Measurements from ENCODE around the gene RAB33B. TPM values are rescaled to one million over a fixed set of nuclear protein-coding genes. Genes with fewer than 3 reads are reported as not detected.

The RAB33B gene
- total and polyA plus RNA-seq, 2 of the 8 experiments (the other 6 are each of a cell fraction or from before 2014, with no cell fraction given), result 4.2 to 8.7 TPM

GRCh38 chr4:139524062-139524631, 70.2 kb downstream of the RAB33B start:
- Histone ChIP-seq H2BK120ac (replicated peaks; ENCODE audit: low read depth, low read length) (no peak overlapping the region), H3K4me2 (ENCODE audit: insufficient read depth in 1 of 2, low read depth in 2 of 2, low read length in 2 of 2) (no peak overlapping the region), H2AK5ac (ENCODE audit: low read depth, low read length) (no peak overlapping the region), H3K23ac (ENCODE audit: insufficient read length) (no peak overlapping the region), H4K20me1 (replicated peaks in 1 of 2; ENCODE audit: control insufficient read depth in 1 of 2, insufficient read depth in 2 of 2, low read length in 2 of 2) (no peaks in the 10 kb centered on the region), H3K23me2 (ENCODE audit: low read depth, low read length) (no peaks in the 10 kb centered on the region), H4K91ac (replicated peaks; ENCODE audit: insufficient read length, low read length) (no peak overlapping the region), H3K36me3 (ENCODE audit: control insufficient read depth in 2 of 4, insufficient read depth in 4 of 4, low read length in 3 of 4) (no peaks in the 10 kb centered on the region), H3K79me1 (ENCODE audit: low read depth, low read length) (no peaks in the 10 kb centered on the region), H3K79me2 (ENCODE audit: control insufficient read depth in 1 of 2, insufficient read depth in 2 of 2, low read length in 2 of 2) (no peaks in the 10 kb centered on the region), H3K4me1 (replicated peaks in 1 of 4; ENCODE audit: control insufficient read depth in 3 of 4, insufficient read depth in 4 of 4, low read length in 3 of 4) (no peaks in the 10 kb centered on the region), H3K14ac (ENCODE audit: insufficient read length) (no peak overlapping the region), H2BK15ac (ENCODE audit: low read length) (no peak overlapping the region), H3K4me3 (ENCODE audit: extremely low read depth in 1 of 4, insufficient read depth in 2 of 4, low read depth in 3 of 4, low read length in 4 of 4) (no peak overlapping the region), H3K27me3 (replicated peaks in 1 of 4; ENCODE audit: control insufficient read depth in 3 of 4, extremely low read depth in 1 of 4, insufficient read depth in 3 of 4, low read length in 3 of 4) (no peaks in the 10 kb centered on the region), H3K56ac (replicated peaks; ENCODE audit: insufficient read length, low read depth, low read length) (no peak overlapping the region), H4K5ac (ENCODE audit: insufficient read length, low read depth, low read length) (no peak overlapping the region), H3K9ac (replicated peaks in 1 of 4; ENCODE audit: extremely low read depth in 1 of 4, low read depth in 3 of 4, low read length in 3 of 4) (no peak overlapping the region), H2BK5ac (ENCODE audit: low read depth, low read length) (no peak overlapping the region), H3K9me3 (ENCODE audit: insufficient read depth in 2 of 2, low read depth in 1 of 2, low read length in 1 of 2) (no peaks in the 10 kb centered on the region), H4K8ac (ENCODE audit: extremely low read depth, insufficient read depth, low read length) (peak overlapping the region; percentile 35; the same call in 1 of the 2 replicates), H2BK20ac (ENCODE audit: low read length) (no peak overlapping the region), H2AFZ (ENCODE audit: low read length) (no peak overlapping the region), H2BK12ac (ENCODE audit: low read depth, low read length) (no peak overlapping the region), H3K4ac (replicated peaks; ENCODE audit: insufficient read length, low read depth, low read length) (no peak overlapping the region), H3K27ac (ENCODE audit: low read depth, low read length) (no peak overlapping the region), H3K18ac (ENCODE audit: extremely low read depth, low read length) (no peak overlapping the region)
- ChIA-PET CTCF (ENCODE audit: partially characterized antibody) (interaction anchor here (1.1 to 2.6 kb wide), 3 partner anchors 15 to 26 kb away, joined by 3 to 7 read pairs (median 6); no protein-coding TSS in a partner anchor), POLR2A (ENCODE audit: partially characterized antibody) (no interaction called here)
- DNase-seq (ENCODE audit: low read depth in 1 of 2, low spot score in 2 of 2), result no peak
- no peak for FAIRE-seq
- 80% methylated on average over 4 of the region's 4 CpGs; no CpG with 5 or more reads in 1 of the 2 experiments for WGBS, 2 experiments (ENCODE audit: extremely low coverage in 1 of 2, insufficient coverage in 1 of 2, insufficient read length in 1 of 2, insufficient replicate concordance in 2 of 2, low coverage in 1 of 2, low lambda C conversion rate in 2 of 2, missing lambda C conversion rate in 1 of 2)
- TF ChIP-seq CBX8 (IDR thresholded peaks at IDR 0.05; ENCODE audit: borderline replicate concordance, low read depth, low read length) (no peak), EGR1 (IDR thresholded peaks at IDR 0.05; ENCODE audit: borderline replicate concordance, low read depth, low read length) (no peak), CEBPB (IDR thresholded peaks at IDR 0.05; ENCODE audit: low read depth, low read length) (no peak), SRF (IDR thresholded peaks at IDR 0.05; ENCODE audit: low read depth, low read length) (no peak), YY1 (IDR thresholded peaks at IDR 0.05; ENCODE audit: low read depth, low read length) (no peak), ATF3 (IDR thresholded peaks at IDR 0.05; ENCODE audit: insufficient read depth, low read depth, low read length) (no peak), BCL11A (IDR thresholded peaks at IDR 0.05; ENCODE audit: low read depth in 2 of 2, low read length in 2 of 2) (no peak), TEAD4 (IDR thresholded peaks at IDR 0.05; ENCODE audit: low read depth, low read length) (no peak), NANOG (IDR thresholded peaks at IDR 0.05; ENCODE audit: insufficient read depth, low read depth, low read length, poor library complexity, severe bottlenecking) (no peak), SP2 (IDR thresholded peaks at IDR 0.05; ENCODE audit: low read length) (no peak), CHD2 (IDR thresholded peaks at IDR 0.05; ENCODE audit: low read length) (no peak), POLR2A (IDR thresholded peaks at IDR 0.05; ENCODE audit: control extremely low read depth in 1 of 2, low read depth in 2 of 2, low read length in 2 of 2) (no peak), SUZ12 (IDR thresholded peaks at IDR 0.05; ENCODE audit: low read length) (no peak), KDM5A (IDR thresholded peaks at IDR 0.05; ENCODE audit: low read length) (no peak), ZNF274 (IDR thresholded peaks at IDR 0.05; ENCODE audit: borderline replicate concordance, extremely low read depth, low read length) (no peak)
